Epithelial cell of prostate (primary cell): ENCODE results near the gene FOXJ3.

Source experiments
- DNase-seq: peaks from one replicate; pipeline ENCODE4 v3.0.0-alpha.2; 2011; ENCODE audit warnings: low read depth, low spot score
- H3K27ac ChIP-seq: fragments of 450-650 bp; 2 replicates; pipeline ENCODE4 v1.5.1; 2017; ENCODE audit warnings: mild to moderate bottlenecking

Gene FOXJ3

GRCh38 chr1:42335050-42335808 is at the start of gene FOXJ3:
FOXJ3 (minus strand) TSS chr1:42335235; CDS start chr1:42311093, 24,142 bp downstream.
- peak within 1 kb of the TSS; percentile 96 for H3K27ac ChIP-seq
- DNase-seq = peak; percentile 85

- no peak overlapping the region for H3K27ac ChIP-seq
- no peak for DNase-seq
These were observed 46.2 kb upstream of the FOXJ3 start for GRCh38 chr1:42381280-42381673.

GRCh38 chr1:42380586-42381279 is 45.7 kb upstream of the FOXJ3 start, which contains the start of gene RIMKLA:
RIMKLA (plus strand) TSS chr1:42380792; CDS start chr1:42380935, 143 bp downstream.
- DNase-seq = no peak
- H3K27ac ChIP-seq = no peak within 1 kb of the TSS

- DNase-seq = no peak
- H3K27ac ChIP-seq = no peak overlapping the region
These were observed 45.0 kb upstream of the FOXJ3 start for GRCh38 chr1:42379794-42380585.

- H3K27ac ChIP-seq = no peak overlapping the region
- no peak for DNase-seq
These were observed 37.8 kb upstream of the FOXJ3 start for GRCh38 chr1:42372796-42373195.

GRCh38 chr1:42370876-42371549 is 36.0 kb upstream of the FOXJ3 start:
- no peak overlapping the region for H3K27ac ChIP-seq
- DNase-seq = no peak

GRCh38 chr1:42369471-42369870 is 34.4 kb upstream of the FOXJ3 start:
- no peak for DNase-seq
- no peak overlapping the region for H3K27ac ChIP-seq

GRCh38 chr1:42368096-42368795 is 33.2 kb upstream of the FOXJ3 start:
- no peak for DNase-seq
- H3K27ac ChIP-seq = no peak overlapping the region

GRCh38 chr1:42365118-42365517 is 30.1 kb upstream of the FOXJ3 start:
- H3K27ac ChIP-seq = no peak overlapping the region
- no peak for DNase-seq

GRCh38 chr1:42364542-42364941 is 29.5 kb upstream of the FOXJ3 start:
- DNase-seq = no peak

GRCh38 chr1:42364089-42364488 is 29.1 kb upstream of the FOXJ3 start:
- H3K27ac ChIP-seq = no peak overlapping the region
- DNase-seq = no peak

More at GRCh38 chr1:42364542-42364941, 29.5 kb upstream of the FOXJ3 start:
- no peak overlapping the region for H3K27ac ChIP-seq

GRCh38 chr1:42359466-42359865 is 24.4 kb upstream of the FOXJ3 start:
- no peak overlapping the region for H3K27ac ChIP-seq
- no peak for DNase-seq

- no peak for DNase-seq
- no peak overlapping the region for H3K27ac ChIP-seq
These were observed 23.8 kb upstream of the FOXJ3 start for GRCh38 chr1:42358791-42359190.

GRCh38 chr1:42350086-42350485 is 15.1 kb upstream of the FOXJ3 start:
- H3K27ac ChIP-seq = no peak overlapping the region
- no peak for DNase-seq

- H3K27ac ChIP-seq = no peak overlapping the region
- DNase-seq = no peak
These were observed 13.5 kb upstream of the FOXJ3 start for GRCh38 chr1:42348498-42348897.

- no peak overlapping the region for H3K27ac ChIP-seq
- DNase-seq = no peak
These were observed 8.0 kb upstream of the FOXJ3 start for GRCh38 chr1:42343049-42343448.

GRCh38 chr1:42340901-42341300 is 5.9 kb upstream of the FOXJ3 start:
- H3K27ac ChIP-seq = peak overlapping the region; percentile 44
- no peak for DNase-seq

GRCh38 chr1:42340093-42340492 is 5.1 kb upstream of the FOXJ3 start:
- DNase-seq = peak; percentile 93
- H3K27ac ChIP-seq = peak overlapping the region; percentile 44

GRCh38 chr1:42336978-42337377 is 1.9 kb upstream of the FOXJ3 start:
- H3K27ac ChIP-seq = no peak overlapping the region
- DNase-seq = no peak
